ENCODE results near the gene CDH4.

Gene CDH4

DNA sequence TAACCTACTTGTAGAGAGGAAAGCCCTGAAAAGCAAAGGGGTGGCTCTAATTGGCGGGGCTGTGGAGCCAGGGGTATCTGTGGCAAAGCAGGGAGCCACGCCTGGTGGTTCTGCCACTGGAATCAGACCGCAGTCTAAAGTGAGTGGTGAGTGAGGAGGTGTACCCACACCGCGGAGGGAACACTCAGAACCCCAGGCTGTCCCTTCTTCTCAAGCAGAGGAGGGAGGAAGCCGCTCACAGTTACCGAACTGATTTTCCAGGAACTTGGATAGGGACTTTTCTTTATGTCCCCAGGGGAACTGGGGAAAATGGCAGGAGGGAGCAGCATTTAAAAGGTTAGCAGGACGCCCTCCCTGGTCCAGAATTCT lies 526.4 kb downstream of the CDH4 start:
- DNase-seq: no peak

DNA sequence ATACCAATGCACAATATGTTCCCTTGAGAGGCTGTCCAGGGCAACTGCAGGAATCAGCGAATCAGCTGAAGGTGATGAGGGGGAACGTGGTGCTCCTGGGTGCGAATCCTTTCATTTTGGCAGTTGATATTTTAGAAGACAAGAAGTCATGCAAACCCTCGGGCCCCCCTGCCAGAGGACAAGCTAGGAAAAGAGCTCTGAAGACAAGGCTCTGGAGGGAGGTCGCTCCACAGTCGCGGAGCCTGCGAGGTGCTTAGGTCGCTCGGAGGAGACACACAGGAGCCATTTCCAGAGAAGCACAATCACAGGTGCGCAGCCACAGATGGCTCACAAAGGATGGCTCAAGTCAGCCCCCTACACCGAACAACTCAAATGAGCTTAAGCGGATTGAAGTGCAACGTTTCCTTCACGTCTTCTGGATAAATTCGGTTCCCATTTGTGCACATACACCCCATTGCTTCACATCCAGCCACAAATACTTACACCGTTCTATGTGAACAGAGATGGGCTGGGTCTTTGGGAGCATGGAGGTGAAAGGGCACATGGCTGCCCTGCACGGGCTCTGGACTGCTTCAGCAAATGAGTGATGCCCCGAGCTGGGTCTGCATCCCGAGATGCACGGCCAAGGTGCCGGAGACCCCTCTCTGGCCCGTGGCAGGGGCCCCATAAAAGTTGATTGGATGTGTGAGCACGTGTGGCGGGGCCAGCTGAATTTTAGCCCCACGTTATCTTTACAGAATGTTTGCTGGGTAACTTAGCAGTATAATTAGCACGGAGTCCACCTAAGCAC lies 527.3 kb downstream of the CDH4 start:
- DNase-seq: no peak

DNA sequence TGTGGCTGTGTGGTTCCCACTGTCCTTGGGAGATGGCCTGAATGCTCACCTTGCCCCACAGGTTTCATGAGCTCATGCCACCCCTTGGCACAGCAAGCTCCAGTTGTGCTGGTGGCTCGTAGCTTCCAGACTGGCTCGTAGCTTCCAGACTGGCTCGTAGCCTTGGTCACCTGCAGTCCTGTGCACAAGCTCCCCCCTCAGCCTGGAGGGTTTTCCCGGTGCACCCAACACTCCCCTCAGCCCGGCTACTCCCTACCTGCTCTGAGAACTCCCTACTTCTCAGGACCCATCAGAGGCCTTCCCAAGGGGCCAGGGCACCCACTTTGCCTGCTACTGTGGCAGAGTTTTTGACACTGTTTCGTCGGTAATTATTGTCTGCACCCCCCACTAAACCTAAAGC lies 528.0 kb downstream of the CDH4 start:
- DNase-seq: no peak

DNA sequence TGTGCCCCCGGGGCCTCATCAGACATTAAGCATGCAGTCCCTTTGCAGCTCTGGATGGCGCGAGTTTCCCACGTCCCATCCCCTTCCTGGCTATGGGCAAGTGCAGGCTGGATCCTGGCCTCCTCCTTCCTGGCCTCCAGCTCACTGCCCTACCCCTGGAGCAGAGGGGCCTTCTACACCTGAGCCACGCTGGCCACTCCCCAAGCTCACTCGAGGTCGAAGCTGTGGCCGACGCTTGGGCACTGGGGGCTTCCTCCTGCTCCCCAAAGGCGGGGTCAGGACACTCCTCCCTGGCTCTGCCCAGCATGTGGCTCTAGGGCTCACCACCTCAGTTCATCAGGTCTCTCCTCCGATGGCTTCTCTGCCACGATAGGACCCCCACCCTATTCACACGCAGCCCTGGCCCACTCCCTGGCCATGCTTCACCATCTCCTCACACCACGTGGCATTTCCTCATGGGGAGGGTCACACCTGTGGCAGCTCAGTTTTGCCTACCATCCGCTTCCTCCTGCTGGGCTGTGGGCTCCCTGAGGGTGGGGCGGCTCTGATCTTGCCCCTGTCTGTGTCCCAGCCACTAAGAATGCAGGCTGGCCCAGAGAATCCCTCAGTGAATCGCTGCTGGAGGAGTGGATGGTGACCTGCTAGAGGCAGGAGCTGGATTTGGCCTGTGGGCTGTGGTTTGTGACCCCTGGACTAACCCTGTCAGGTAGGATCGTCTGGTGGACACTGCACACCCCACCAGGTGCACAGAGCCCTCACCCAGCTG lies 532.9 kb downstream of the CDH4 start:
- no peak for DNase-seq

DNA sequence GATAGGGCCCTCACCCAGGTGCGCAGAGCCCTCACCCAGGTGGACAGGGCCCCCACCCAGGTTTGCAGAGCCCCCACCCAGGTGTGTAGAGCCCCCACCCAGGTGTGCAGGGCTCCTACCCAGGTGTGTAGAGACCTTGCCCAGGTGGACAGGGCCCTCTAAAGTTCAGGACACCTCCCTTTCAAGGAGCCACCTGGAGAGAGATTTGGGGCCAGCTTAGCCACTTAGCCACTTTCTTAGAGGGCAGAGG lies 533.4 kb downstream of the CDH4 start:
- DNase-seq: no peak

DNA sequence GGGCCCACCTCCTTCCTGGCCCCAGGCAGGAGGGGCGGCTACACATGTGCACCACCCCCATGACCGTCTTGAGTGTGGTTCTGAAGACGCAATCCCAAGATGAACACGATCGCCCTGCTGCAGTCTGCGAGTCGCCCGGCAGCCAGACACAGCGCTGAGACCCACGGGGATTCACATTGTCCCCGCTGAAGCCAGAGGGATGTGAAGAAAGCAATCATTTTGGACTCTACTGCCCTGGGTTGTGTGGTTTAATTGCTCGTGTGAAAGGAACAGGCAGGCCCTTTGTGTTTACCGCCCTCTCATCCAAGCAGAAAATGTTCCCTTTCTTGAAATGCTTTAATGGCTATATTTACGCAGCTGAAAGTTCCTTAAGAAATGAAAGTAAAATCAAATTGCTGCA lies 534.2 kb downstream of the CDH4 start:
- DNase-seq: no peak

DNA sequence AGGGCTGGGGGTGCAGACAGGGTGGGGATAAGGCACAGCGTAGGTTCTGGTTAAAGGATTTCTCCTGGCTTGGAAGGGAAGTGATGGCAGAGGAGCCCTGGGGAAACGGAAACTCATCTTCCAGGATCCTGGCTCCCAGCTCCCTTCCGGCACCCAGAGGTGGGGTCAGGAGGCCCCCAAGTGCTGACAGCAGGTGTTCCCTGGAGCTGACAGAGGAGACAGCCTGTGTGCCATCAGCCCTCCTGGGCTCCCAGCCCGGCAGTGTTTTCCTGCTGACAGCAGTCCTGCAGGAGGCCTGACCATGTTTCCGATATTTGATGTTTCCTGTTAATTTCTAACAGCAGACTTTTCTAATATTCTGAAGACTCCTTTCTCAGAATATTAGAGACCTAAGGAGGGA lies 536.3 kb downstream of the CDH4 start:
- DNase-seq: no peak

DNA sequence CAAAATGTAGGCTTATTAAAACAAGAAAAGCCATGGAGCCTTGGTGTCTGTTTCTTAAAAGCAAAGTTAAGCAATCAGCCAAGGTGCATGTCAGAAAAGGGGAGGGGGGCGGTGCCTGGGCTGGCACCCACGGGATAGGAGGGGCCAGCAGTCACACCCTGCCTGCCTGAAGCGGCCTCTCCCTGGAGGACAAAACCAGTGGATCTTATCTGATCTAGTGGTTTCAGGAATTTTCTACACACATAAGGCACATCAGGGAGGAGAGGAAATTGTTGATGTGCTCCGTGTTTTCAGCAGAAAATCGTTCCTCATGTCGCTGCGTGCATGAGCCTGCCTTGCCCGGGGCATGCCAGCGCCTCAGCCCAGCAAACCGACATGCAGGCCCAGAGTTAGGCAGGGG lies 537.3 kb downstream of the CDH4 start:
- no peak for DNase-seq

DNA sequence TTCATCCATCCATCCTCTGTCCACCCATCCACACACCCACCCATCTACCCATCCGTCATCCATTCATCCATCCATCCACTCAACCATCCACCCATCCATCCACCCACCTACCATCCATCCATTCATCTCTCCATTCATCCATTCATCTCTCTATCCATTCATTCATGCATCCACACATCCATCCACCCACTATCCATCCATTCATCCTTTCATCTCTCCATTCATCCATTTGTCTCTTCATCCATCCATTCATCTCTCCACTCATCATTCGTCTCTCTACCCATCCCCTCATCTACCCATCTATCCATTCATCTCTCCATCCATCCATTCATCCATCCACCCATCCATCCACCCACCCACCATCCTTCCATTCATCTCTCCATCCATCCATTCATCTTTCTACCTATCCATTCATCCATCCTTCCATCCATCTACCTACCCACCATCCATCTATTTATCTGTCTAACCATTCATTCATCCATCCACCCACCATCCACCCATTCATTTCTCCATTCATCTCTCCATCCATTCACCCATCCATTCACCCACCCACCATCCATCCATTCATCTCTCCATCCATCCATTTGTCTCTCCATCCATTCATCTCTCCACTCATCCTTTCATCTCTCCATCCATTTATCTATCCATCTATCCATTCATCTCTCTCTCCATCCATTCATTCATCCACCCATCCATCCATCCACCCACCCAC lies 538.2 kb downstream of the CDH4 start:
- no peak for DNase-seq

DNA sequence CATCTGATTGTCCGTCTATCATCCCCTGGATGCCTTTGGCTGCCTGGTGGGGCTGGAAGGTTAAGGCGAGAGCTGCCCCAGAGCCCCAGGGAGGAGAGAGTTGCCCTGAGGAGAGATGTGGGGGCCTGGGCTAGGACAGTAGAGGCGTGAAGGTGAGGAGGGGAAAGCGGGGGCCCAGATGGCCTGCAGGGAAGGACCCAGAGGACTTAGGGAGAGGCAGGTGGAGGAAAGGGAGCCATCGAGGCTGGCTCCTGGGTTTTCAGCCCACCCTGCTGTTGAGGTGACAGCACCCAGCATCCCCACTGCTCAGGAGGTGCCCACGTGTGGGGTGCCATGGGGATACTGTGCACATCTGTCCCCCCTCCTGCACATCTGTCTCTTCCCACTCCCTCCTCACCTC lies 539.9 kb downstream of the CDH4 start:
- no peak for DNase-seq

DNA sequence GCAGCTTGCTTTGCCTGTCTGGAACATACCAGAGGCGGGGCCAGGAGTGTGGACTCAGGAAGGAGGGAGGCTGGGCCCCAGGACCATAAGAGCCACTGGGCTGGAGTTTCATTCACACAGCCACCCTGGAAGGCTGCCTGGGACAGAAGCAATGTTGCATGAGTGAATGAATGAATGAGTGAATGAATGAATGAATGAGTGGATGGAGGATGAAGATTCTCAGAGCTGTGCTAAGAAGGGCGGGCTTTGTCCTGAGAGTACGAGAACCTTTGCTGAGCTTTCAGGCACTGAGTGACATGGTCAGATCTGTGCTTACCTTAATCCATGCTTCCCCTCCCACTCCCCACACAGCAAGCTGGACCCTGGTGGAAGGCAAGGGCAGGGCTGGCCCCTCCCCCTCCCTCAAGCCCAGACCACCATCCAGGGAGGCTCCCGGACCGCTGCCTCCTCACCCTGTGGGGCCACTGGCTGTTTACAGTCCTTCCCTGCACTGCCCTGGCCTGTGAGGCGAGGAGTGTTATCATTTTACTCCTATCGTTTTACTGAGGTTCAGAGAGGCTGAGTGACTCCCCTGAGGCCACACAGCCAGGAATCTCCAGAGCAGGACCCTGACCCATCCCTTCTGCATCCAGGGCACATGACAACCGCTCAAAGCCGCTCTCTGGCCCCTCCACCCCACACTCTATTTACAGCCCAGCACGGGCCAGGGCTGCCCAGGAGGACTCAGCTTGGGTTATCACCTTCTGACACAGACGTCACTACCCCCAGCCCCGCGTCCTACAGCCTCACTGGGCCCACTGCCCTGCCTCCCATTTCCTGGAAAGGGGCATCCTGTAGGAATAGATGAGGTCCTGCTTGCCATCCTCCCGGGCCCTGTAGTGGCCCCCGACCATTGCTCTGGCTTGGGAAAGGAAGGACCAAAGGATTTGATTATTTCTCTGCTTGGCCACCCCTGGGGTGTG lies 543.9 kb downstream of the CDH4 start:
- DNase-seq: no peak

DNA sequence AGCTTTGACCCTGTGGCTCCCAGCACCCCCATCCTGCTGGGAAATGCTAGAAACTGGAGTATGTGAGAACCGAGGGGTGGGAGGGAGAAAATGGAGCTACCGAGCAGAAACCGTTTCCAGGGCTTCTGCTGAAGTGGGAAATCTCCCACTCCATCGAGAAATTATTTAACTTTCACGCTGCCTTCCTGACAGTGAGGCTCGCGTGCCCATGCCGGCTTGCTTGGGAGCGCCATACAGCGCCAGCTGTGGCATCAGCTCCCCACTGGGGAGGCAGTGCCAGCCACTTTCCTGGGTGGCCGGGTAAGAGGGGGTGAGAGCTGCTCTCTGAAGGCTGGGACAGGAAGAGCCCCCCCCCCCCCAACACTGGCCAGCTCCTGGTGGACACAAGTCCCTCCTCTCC lies 544.7 kb downstream of the CDH4 start:
- no peak for DNase-seq

DNA sequence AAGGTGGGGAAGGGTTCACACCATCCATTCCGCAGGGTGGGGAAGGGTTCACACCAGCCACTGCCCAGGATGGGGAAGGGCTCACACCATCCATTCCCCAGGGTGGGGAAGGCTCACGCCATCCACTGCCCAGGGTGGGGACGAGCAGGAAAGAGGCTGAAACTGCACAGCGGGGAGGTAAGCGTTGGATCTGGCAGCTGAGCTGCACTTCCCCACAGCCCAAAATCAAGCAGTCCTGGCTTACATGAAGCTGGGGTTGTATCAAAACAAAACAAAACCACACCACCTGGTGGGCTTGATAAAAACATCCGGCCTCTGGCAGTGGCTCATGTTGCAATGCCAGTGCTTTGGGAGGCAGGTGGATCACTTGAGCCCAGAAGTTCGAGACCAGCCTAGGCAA lies 545.1 kb downstream of the CDH4 start:
- no peak for DNase-seq

DNA sequence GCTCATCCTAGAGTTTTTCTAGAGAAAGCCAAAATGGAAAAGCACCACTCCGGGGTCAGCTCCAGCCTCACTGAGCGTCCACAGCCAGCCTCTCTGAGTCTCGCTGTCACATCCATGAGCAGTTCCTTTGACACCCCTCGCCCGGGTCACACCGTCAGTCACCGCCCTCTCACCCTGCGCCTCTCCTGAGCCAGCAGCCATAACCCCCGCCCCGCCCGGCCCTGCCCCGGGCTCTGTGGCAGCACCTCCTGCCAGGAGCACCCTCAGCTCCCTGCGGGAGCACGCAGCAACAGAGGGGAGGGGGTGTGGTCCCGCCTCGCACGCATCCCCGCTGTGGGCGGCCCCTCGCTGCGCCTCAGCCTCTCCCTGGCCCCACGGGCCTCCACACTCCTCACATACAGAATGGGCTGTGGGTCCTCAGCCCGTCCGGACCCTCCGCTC lies 545.9 kb downstream of the CDH4 start:
- DNase-seq: no peak

DNA sequence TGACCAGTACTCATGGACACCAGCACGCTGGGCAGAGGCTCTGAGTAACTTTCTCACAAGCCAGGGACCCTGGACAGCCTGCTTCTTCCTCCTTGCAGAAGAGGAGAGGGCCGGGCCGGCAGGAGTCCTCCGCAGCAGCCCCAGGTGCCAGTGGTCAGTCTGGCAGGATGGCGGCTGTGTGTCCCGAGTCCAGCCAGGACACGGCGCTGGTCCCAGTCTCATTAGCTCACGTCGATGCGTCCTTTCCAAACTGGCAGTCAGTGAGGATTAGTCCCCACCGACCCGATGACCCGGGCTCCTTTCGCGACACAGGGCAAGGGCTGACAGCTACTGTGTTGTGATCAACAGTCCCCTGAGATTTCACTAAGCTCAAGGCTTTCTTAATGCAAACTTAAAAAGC lies 546.6 kb downstream of the CDH4 start:
- DNase-seq: no peak

DNA sequence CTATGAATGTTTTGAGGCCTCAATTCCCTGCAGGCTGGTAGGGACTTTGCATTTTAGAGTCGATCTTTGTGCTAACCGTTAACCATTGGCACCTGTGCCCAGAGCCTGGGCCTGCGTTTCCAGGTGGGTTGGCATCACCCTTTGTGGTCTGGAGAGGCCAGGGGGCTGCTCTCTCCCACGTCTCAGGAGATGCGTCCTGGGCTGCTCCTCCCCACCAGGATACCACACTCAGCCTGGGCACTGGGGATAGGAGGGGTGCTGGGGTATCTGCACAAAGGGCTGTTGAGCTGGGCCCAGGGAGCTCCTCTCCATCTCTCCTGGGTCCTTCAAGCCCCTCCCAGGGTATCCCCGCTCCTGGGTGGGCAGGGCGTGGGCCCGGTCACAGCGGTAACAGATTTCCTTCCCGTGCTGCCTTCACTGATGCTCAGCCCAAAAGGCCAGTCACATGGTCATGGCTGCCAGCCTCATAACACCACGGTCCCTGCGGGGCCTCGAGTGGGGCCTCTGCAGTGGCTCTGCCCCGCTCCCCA lies 547.4 kb downstream of the CDH4 start:
- DNase-seq: no peak

DNA sequence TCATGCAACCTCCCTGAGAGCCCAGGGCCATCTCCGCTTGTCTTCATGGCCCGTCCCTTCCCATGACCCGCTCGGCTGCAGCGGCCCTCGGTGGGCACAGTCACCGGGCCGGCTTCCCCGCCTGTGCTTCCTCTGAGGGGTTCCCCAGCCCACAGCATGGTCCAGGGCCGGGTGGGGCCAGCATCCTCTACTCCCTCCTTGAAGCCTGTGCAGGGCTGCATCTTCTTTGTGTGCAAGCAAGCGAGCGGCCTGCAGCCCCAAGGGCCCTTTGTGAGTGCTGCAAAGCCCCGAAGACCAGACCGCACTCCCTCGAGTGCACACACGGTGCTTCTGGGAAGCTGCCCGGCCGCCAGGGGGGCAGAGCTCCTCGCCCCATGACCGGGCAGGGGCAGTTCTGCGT lies 547.9 kb downstream of the CDH4 start:
- no peak for DNase-seq

DNA sequence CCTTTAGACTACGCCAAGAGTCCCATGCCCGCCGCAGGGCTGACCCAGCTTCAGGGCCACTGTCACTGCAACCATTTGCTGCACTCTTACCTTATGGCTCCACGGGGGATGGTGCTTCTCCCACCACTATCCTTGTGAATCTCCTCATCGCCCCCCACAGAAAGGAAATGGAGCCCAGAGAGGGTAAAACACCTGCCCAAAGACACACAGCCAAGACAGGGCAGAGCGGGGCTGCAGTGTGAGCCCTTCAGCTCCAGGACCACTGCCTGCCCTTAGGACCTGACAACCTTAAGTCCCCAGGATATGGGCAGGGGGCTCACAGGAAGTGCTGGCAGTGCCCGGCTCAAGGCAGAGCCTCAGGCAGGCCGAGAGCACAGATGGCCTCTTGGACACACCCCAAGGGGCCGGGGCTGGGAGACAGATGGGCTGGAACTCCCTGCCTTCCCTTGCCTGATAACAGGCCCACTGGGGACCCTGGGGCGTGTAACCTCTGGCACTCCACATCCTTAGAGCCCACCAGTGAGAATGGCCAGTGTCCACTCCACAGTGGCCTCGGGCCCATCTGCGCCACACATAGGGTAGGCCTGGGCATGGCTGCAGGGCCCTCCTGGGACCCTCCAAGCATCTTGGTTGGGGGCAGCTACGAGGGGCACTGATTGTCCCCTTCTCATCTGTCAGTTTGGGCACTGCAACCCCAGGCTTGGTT lies 548.5 kb downstream of the CDH4 start:
- DNase-seq: no peak

DNA sequence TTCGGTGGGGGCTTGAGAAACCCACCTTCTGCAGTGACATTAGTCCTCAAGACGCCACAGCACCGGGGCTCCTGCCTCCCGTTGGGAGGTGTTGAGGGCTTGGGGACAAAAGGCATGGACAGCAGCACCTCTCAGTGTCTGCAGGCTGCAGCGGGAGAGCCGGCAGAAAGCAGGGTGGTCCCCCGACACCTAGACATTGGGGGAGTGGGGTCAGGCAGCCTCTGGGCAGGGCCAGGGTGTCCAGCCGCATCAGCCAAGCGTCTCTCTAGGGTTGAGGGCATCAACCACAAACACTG lies 549.0 kb downstream of the CDH4 start:
- DNase-seq: no peak

DNA sequence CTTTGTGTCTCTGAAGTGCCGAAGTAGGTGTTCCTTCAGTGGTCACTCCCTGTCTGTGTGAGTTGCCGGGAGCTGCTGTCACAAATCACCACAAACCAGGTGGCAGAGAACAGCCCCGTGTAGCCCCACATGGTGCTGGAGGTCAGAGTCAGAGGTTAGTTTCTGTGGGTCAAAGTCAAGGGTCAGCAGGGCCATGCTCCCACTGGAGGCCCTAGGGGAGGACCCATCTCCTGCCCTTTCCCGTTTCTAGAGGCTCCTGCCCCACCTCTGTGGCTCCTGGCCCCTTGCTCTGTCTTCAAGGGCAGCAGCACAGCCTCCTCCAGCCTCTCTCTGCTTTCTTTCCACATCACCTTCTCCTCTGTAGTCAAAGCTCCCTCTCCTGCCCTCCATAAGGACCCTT lies 549.4 kb downstream of the CDH4 start:
- no peak for DNase-seq

DNA sequence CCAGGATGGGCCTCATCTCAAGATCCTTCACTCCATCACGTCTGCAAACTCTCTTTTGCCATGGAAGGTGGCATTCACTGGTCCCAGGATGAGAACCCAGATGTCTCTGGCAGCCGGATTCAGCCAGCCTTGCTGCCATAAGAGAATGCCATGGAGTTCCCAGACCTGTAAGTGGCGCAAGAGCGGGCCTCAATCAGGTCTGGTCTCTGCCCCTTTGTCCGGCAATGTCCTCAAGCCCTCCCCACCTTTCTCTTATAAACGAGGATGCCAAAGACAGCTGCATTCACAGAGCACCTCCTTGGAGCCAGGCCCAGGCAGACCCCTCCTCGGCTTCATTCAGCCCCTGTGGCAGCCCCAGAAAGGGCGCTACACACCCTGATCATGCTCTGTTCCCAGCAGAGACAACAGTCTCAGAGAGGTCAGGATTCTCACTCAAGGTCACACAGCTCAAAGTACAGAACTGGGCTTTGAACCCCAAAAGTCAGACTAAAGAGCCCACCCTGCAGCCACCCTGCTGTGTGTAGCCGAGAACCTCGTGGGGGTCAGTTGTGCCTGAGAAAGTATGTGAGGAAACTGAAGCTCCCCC lies 549.9 kb downstream of the CDH4 start:
- DNase-seq: no peak

DNA sequence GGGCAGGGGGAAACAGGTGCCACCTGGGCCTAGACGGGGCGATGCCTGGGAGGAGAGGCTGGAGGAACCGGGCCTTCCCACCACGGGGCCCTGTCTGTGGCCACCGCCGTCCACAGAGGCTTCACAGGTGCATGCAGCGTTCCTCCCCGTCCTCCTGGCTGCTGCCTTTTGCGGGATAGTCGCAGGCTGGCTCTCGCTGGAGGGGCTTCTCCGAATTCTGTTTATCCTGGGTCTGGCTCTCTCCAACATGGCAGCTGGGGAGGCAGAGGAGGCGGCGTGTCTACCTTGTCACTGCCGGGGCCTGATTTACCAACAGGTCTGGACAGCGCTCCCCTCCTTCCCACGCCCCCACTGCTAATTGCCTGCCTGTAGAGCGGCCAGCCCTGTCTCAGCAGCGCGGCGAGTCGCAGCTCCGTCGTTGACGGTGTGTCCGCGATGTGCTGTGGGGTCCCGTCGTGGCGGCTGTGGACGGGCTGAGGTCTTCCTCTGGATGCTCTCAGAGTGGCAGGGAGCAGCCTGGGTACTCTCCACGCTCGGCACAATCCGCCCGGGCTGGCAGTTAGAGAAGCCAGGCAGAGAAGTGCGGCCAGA lies 550.8 kb downstream of the CDH4 start:
- no peak for DNase-seq
